ENCODE results near the gene ADCY5.

The ADCY5 gene

GRCh38 chr3:123339302-123339701, 109.6 kb downstream of the ADCY5 start:
- TF ChIP-seq CTCF (IDR thresholded peaks at IDR 0.05; ENCODE audit: low read depth, low read length), result no peak
- no peak overlapping the region for H3K4me3 ChIP-seq (ENCODE audit: low read depth, low read length)

GRCh38 chr3:123338620-123339061, 110.2 kb downstream of the ADCY5 start:
- no peak for TF ChIP-seq CTCF (IDR thresholded peaks at IDR 0.05; ENCODE audit: low read depth, low read length)

GRCh38 chr3:123337948-123338619, 110.8 kb downstream of the ADCY5 start:
- TF ChIP-seq CTCF (IDR thresholded peaks at IDR 0.05; ENCODE audit: low read depth, low read length), result no peak
- H3K4me3 ChIP-seq (ENCODE audit: low read depth, low read length), result no peak overlapping the region

More at GRCh38 chr3:123338620-123339061, 110.2 kb downstream of the ADCY5 start:
- no peak overlapping the region for H3K4me3 ChIP-seq (ENCODE audit: low read depth, low read length)

- H3K4me3 ChIP-seq (ENCODE audit: low read depth, low read length), result no peak overlapping the region
- no peak for TF ChIP-seq CTCF (IDR thresholded peaks at IDR 0.05; ENCODE audit: low read depth, low read length)
These were observed 111.7 kb downstream of the ADCY5 start for GRCh38 chr3:123337226-123337625.

GRCh38 chr3:123336441-123336851, 112.4 kb downstream of the ADCY5 start:
- H3K4me3 ChIP-seq (ENCODE audit: low read depth, low read length), result no peak overlapping the region
- no peak for TF ChIP-seq CTCF (IDR thresholded peaks at IDR 0.05; ENCODE audit: low read depth, low read length)

- no peak for TF ChIP-seq CTCF (IDR thresholded peaks at IDR 0.05; ENCODE audit: low read depth, low read length)
- H3K4me3 ChIP-seq (ENCODE audit: low read depth, low read length), result no peak overlapping the region
These were observed 112.9 kb downstream of the ADCY5 start for GRCh38 chr3:123336001-123336400.

GRCh38 chr3:123335007-123335670, 113.8 kb downstream of the ADCY5 start:
- H3K4me3 ChIP-seq (ENCODE audit: low read depth, low read length), result no peak overlapping the region

More at GRCh38 chr3:123335007-123335670, 113.8 kb downstream of the ADCY5 start:
- TF ChIP-seq CTCF (IDR thresholded peaks at IDR 0.05; ENCODE audit: low read depth, low read length), result no peak
